GM04504 (cell line): ENCODE data around the gene SGPP2.
"Not testable (repeated sequence)": the region's sequence is repeated elsewhere in the genome, so short reads cannot be mapped to it uniquely, and the experiment has no call there.

Source experiments
- DNase-seq: peaks from one replicate; pipeline ENCODE4 v3.0.0-alpha.2; 2012; ENCODE audit warnings: low read depth

SGPP2 gene

GRCh38 chr2:222427646-222428301 lies 3.4 kb downstream of the SGPP2 start:
- DNase-seq = no peak

DNA sequence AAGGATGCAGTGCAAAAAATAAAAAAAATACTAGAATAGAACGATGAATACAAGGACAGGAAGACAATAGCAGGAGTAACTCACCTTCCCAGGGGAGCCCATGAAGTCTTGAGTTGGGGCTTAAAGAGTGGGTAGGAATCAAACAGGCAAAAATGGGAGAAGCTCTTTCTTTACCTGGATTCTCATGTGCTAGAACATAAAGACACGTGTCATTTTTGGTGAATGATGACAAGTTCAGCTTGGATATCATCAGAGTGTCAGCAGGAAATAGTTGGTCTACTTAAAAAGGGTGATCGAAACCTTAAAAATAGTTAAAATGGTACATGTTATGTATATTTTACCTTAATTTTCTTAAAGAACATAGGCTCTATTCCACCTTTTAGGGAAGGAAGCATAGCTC lies 5.7 kb downstream of the SGPP2 start:
- no peak for DNase-seq

- no peak for DNase-seq
Measured at GRCh38 chr2:222430681-222431080, 6.3 kb downstream of the SGPP2 start.

GRCh38 chr2:222431869-222432268 lies 7.5 kb downstream of the SGPP2 start:
- no peak for DNase-seq

DNA sequence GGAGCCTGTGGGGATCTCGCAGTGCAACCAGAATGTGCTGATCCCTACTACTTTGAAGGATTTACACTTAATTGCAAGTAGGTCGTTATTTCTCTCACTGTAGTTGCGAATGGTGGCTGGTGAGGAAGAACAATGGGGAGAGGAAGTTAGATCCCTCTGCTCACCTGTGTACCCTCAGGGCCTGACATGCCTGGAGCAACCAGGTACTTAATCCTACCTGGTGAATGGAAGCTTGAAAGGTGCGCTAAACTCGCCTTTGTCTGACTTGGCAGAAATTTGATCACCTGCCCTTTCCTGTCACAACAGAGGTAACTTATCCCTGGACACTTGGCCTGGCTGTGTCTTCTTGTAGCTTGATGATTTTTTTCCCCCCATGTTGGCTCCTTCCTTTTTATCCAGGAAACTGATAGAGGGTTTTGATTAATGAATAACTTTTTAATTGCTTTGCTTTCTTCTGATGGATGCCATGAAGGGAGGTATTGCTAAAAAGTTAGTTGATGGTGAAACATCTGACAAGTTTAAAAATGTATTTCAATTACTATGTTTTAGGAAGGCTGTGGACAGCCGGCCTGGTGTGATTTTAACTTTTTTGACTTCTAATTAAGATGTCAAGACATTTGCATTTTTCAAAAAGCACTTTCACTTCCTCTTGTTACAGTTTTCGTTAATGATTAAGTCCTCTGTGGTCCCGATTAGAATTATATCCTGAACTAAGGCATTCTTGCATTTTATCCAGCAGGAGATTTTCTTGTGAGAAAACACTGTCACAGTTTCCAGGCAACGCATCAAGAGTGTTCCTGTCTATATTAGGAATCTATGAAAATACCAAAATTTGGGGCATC lies 9.2 kb downstream of the SGPP2 start:
- no peak for DNase-seq

GRCh38 chr2:222434204-222434603 lies 9.9 kb downstream of the SGPP2 start:
- no peak for DNase-seq

GRCh38 chr2:222435400-222436039 lies 11.2 kb downstream of the SGPP2 start:
- DNase-seq = not testable (repeated sequence)

DNA sequence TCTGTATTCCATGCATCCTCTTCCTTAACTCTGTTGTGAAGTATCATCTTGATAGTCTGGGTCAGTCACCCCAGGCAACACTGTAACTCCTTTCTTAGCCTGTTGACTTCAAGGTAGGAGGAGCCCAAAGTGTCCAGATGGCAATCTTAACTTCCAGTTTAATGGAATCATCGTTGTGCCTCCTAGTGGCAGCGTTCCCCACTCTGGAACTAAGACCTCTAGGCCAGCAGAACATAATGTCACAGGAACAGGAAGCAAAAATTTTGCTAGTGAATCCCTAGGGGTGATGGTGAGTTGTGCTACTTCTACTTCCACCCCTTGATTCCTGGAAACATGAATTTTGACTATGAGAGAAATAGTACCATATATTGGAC lies 11.7 kb downstream of the SGPP2 start:
- no peak for DNase-seq

DNA sequence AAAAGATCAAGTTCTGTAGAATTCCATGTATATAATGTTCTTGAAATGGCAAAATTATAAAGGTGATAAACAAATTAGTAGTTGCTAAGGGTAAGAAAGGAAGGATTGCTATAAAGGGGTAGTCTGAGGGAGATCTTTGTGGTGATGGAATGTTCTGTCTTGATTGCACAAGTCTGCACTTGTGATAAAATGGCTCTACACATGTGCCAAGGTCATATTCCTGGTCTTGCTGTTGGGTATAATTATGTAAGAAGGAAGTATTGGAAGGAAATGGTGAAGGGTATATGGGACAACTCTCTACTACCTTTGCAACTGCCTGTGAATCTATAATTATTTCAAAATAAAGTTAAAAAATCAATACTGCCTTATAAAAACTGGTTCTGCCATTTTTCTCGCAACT lies 15.3 kb downstream of the SGPP2 start:
- DNase-seq = no peak

DNA sequence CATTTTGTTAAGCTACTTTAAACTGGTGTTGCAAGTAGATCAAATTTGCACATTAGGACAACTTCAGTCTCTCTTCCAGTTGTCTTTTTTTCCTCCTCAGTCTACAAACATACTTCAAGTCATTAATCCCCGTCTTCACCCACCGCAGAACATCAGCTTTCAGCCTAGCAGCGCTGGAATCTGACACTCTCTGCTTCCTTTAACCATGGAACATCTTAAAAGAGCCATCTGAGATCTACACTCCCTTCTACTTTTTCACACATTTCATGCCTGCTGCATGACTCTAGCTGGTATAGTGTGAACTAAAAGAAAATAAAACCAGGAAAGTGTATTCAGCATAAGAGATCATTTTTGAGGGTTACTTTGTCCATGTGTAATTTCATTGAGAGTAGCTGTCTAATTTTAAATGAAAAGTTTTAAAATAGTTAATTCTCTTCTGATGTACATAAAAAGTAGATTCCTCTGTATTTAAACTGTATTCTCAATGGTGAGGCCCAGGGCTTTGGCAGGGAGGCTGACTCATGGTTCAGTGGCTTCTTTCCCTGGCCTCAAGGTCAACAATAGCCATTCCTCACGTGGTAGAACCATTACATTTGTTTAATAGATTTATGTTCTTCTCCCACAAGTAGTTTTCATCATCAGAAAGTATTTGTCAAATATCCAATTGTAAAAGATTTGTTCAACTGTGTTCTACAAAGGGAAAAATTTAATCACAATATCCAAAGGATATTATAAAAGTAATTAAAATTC lies 16.5 kb downstream of the SGPP2 start:
- peak; percentile 74 for DNase-seq

GRCh38 chr2:222442665-222443064 lies 18.3 kb downstream of the SGPP2 start:
- peak; percentile 13 for DNase-seq

GRCh38 chr2:222445227-222445626 lies 20.9 kb downstream of the SGPP2 start:
- DNase-seq = peak; percentile 17

- DNase-seq = no peak
Measured at GRCh38 chr2:222447131-222447530, 22.8 kb downstream of the SGPP2 start.

GRCh38 chr2:222448748-222449181 lies 24.4 kb downstream of the SGPP2 start:
- peak; percentile 92 for DNase-seq

GRCh38 chr2:222450021-222450420 lies 25.7 kb downstream of the SGPP2 start:
- DNase-seq = no peak

DNA sequence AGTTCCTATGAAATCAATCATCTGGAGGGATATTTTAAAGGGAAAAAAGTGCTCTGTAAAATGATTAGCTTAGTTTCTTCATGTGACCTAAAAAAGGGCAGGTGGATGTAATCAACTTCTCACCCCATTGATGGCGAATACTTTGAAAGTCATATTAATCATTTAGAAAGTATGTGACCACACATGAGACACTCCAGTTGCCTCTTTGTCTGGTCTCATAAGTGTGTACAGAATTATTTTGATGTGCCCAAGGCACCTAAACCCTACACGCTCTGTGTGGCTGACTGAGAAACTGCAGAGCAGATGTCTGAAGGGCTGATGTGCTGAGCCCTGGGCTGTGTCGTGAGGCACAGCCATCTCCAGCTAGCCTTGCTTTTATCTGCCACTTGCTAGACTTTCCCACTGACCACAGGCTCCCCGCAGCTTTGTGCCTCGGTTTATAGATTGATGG lies 26.9 kb downstream of the SGPP2 start:
- DNase-seq = peak; percentile 13

- DNase-seq = no peak
Measured at GRCh38 chr2:222452422-222452950, 28.1 kb downstream of the SGPP2 start.

GRCh38 chr2:222456479-222457077 lies 32.2 kb downstream of the SGPP2 start:
- no peak for DNase-seq

DNA sequence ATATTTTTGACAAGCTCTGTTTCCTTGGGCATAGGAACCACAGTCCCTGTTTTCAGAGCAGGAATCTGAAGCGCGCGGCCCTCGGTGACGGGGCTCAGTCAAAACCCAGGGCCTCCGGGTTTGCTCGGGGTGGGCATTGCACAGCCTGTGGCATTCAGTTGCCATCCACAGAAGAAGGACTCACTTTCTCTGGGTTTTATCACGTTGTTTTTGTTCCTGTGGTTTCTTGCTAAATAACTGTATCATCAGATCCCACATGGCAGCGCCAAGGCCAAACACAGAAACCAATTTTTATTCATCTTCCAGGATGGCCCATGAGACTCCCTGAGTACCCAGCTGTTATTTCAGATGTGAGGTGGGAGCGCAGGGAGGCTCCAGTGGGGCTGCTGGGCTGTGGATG lies 35.6 kb downstream of the SGPP2 start:
- DNase-seq = no peak

DNA sequence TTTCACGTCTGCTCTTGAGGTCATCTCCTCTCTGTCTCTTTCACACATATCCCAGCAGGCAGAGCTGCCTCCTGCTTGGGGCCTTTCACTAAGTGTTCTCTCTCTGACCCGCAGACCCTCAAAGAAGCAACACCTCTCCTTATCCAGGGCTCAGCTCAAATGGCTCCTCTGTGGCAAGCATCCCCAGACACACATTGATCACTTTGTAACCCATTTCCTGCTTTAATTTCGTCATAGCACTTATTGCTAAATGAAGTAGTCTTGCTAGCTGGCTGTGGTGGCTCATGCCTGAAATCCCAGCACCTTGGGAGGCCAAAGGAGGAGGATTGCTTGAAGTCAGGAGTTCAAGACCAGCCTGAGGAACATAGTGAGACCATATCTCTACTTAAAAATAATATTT lies 41.4 kb downstream of the SGPP2 start:
- no peak for DNase-seq

DNA sequence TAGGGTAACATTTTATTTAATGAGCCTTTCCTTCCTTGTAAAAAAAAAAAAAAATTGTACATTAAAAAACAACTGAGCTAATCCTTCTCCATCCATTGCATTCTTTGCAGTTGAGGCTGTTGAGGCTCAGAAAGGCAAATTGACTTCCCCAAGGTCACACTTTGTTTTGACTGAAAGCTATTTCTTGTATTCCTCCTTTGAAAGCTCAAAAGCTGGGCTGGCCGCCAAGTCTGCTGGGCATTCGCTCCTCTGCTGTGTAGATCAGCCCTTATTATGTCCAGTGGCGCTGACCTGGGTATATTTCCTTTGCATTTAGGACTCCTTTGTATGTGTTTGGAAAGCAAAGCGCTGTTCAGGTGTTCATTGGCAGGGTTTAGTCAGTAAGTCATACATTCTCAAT lies 44.0 kb downstream of the SGPP2 start:
- DNase-seq = no peak
